Measurements from ENCODE around the gene ARHGAP32.
"Not testable (repeated sequence)": the region's sequence is repeated elsewhere in the genome, so short reads cannot be mapped to it uniquely, and the experiment has no call there.

The ARHGAP32 gene

GRCh38 chr11:128936606-128937251, 255.4 kb downstream of the ARHGAP32 start:
- no peak for DNase-seq (ENCODE audit: extremely low read depth in 1 of 2, low read depth in 1 of 2)

DNA sequence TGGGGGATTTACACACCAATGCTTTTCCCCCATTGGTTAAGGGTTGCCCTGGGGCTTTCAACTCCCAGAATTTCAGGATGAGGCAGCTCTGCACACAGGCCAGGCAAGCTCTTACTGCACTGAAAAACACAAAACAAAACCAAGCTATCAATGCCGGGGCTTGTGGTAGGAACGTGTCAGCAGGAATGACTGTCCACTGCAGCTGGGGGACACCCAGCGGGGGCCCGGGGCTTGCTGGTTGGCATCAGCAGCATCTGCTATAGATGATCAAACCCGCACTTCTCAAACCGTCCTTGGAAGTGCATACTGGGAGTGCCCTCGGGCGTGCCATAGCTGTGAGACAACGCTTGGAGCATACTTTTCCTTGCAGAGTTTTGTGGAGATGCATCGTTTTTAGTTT, 257.2 kb downstream of the ARHGAP32 start:
- DNase-seq (ENCODE audit: extremely low read depth in 1 of 2, low read depth in 1 of 2): no peak

GRCh38 chr11:128934351-128934750, 257.8 kb downstream of the ARHGAP32 start:
- no peak for DNase-seq (ENCODE audit: extremely low read depth in 1 of 2, low read depth in 1 of 2)

GRCh38 chr11:128933481-128934178, 258.5 kb downstream of the ARHGAP32 start:
- DNase-seq (ENCODE audit: extremely low read depth in 1 of 2, low read depth in 1 of 2): no peak

- DNase-seq (ENCODE audit: extremely low read depth in 1 of 2, low read depth in 1 of 2): no peak
Observed at GRCh38 chr11:128931668-128932067, 260.5 kb downstream of the ARHGAP32 start.

- DNase-seq (ENCODE audit: extremely low read depth in 1 of 2, low read depth in 1 of 2): no peak
Observed at GRCh38 chr11:128931066-128931465, 261.1 kb downstream of the ARHGAP32 start.

DNA sequence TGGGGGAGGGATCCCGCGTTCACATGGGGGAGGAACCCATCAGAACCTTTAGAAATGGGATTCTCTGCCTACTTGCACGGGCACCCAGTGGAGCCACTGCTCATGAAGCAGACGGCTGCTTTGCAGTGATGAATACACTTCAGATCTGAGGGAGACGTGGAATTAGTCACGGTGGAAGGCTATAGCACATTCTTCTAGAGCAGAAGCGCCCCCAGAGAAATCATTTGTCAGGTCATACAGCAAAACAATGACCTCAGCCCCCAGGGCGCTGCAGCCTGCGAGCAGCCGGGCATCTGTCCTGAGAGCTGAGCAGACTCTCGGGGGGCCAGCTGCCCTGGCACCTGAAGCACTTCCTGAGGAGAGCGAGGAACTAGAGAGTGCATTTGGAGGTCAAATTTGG, 262.1 kb downstream of the ARHGAP32 start:
- DNase-seq (ENCODE audit: extremely low read depth in 1 of 2, low read depth in 1 of 2): no peak

GRCh38 chr11:128929468-128929867, 262.7 kb downstream of the ARHGAP32 start:
- DNase-seq (ENCODE audit: extremely low read depth in 1 of 2, low read depth in 1 of 2): no peak

GRCh38 chr11:128928400-128928799, 263.7 kb downstream of the ARHGAP32 start:
- DNase-seq (ENCODE audit: extremely low read depth in 1 of 2, low read depth in 1 of 2): no peak

DNA sequence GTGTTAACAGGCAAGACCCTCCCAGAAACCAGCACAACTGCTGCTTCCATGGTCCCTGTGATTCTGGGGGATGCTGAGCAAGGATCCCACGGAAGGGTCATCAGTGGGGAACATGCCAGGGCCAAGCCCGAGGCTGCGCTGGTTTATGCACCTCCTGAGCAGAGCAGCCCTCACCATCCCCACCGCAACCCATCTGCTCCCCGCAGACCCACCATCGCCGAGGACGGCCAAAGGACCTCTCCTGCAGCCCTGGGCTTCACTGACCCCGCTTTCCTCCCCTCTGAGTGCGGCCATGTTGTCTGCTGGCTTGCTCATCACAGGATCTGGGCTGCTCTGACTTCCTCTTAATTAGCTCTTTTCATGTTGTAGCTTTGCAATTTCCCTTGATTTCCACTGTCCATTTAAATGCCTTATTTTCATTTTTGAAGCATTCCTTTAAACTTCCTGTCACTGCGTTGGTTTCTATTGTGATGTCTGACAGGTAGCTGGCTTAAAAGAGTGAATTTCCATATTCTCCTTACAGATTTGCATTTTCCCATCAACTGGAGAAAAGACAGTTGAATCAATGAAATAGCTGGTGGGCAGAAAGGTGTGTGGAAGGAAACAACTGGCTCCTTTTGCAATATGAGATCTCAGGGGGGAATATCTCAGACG, 264.3 kb downstream of the ARHGAP32 start:
- DNase-seq (ENCODE audit: extremely low read depth in 1 of 2, low read depth in 1 of 2): no peak

- no peak for DNase-seq (ENCODE audit: extremely low read depth in 1 of 2, low read depth in 1 of 2)
Observed at GRCh38 chr11:128927108-128927461, 265.0 kb downstream of the ARHGAP32 start.

DNA sequence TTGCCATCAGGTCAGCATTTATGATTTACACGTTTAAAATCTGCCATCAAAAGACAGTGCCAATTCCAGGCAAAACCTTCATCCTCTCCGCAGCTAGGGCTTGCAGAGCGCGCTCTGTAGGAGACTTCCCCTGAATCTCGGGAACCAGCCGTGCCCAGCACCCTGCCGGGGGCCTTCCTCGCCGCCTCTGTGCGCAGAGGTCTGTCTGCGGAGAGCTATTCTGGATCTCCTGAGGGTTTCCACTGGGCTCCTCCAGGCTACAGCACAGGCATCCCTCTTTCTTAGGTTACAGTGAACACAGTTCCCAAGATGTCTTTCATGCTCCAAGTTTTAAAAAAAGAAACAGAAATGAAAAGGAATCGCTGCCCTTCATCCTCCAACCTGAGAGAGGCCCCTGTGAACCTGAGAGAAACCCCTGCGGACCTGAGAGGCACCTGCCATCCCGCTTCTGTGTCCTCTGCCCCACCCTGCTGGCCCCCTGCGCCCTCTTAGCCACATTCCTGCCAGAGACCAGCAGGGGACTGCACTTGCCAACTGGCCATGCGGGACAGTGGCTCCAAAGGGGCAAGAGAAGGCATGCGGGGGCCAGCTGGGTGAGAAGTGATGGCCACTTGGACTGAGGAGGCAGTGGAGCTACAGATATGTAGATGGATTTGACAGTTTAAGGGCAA, 265.6 kb downstream of the ARHGAP32 start:
- DNase-seq (ENCODE audit: extremely low read depth in 1 of 2, low read depth in 1 of 2): no peak

GRCh38 chr11:128926000-128926399, 266.1 kb downstream of the ARHGAP32 start:
- no peak for DNase-seq (ENCODE audit: extremely low read depth in 1 of 2, low read depth in 1 of 2)

GRCh38 chr11:128925250-128925600, 266.9 kb downstream of the ARHGAP32 start:
- DNase-seq (ENCODE audit: extremely low read depth in 1 of 2, low read depth in 1 of 2): no peak

DNA sequence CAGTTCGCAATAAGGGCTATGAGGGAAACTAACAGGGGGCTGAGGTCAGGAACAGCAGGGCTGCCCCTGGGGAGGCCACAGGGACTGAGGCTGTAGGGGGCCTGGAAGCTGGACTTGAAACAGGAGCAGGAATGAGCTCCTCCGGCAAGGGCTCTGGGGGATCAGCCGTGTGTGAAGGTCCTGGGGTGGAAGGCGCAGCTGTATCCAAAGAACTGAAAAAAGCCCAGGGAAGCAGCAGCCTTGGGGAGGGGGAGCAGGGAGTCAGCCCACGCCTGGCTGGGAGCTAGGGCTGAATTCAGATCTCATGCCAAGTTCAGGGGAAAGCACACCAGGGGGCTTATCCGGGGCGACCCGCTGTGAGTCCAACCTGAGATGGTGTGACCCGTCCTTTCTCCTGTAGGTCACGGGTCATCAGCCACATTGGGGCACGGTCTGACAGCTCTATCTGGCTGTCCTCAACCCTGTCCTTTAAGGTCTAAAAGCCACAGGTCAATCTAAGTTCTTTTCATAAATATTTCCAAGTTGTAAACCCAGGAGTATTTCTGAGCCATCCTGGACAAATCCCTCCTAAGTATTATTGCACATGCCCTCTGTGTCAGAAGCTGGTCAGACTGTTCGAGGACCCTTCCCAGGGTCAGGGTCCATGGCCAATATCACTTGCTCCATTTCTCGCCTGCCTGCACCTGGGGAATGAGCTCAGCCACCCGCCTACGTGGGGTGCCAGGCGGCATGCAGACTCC, 267.4 kb downstream of the ARHGAP32 start:
- DNase-seq (ENCODE audit: extremely low read depth in 1 of 2, low read depth in 1 of 2): no peak

DNA sequence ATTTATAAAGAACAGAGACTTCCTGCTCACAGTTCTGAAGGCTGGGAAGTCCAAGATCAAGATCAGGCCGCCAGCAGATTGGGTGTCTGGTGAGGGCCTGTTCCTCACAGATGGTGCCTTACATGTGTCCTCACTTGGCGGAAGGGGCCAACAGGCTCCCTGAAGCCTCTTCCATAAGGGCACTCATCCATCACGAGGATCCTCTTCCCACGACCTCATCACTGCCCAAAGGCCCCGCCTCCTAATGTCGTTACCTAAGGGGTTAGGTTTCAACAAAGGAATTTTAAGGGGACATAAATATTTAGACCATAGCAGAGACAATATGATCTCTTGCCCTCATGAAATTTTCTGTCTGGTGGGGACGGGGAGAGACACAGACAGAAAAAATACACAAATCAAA, 268.0 kb downstream of the ARHGAP32 start:
- no peak for DNase-seq (ENCODE audit: extremely low read depth in 1 of 2, low read depth in 1 of 2)

- no peak for DNase-seq (ENCODE audit: extremely low read depth in 1 of 2, low read depth in 1 of 2)
Observed at GRCh38 chr11:128921793-128922192, 270.3 kb downstream of the ARHGAP32 start.

DNA sequence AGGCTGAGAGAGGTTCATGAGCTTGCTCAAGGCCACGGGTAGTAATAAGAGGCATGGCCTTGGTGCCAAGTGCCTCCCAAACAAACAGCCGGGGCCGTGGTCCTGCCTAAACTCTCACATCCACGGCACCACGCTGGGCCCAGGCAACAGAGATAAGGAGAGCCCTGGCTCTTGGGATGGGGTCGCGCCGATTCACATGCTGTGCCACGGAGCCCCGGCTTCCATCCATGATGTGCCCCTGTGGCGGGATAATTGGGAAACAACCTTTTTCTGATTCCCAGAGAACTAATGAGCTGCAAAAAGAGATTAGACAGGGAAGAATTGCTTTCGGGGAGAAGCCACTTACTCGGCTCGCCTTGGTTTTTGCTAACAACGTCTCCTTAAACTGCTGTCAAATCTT, 271.5 kb downstream of the ARHGAP32 start:
- no peak for DNase-seq (ENCODE audit: extremely low read depth in 1 of 2, low read depth in 1 of 2)

- not testable (repeated sequence) for DNase-seq (ENCODE audit: extremely low read depth in 1 of 2, low read depth in 1 of 2)
Observed at GRCh38 chr11:128919635-128920034, 272.5 kb downstream of the ARHGAP32 start.

- no peak for DNase-seq (ENCODE audit: extremely low read depth in 1 of 2, low read depth in 1 of 2)
Observed at GRCh38 chr11:128919216-128919615, 272.9 kb downstream of the ARHGAP32 start.

- no peak for DNase-seq (ENCODE audit: extremely low read depth in 1 of 2, low read depth in 1 of 2)
Observed at GRCh38 chr11:128917144-128917724, 274.9 kb downstream of the ARHGAP32 start.

Measured in activated CD8-positive, alpha-beta memory T cell treated with anti-CD3 and anti-CD28 coated beads for 1 hour (primary cell).